GM23338 (cell line): ENCODE data around the gene GRAMD1B. TPM values are rescaled to one million over a fixed set of nuclear protein-coding genes. Genes with fewer than 3 reads are reported as not detected.

ENCODE experiments used
- ATAC-seq: fragments of 200-7000 bp; cut with Tn5 transposase; 3 replicates; pipeline ENCODE4 v1.9.1; 2020
- DNase-seq: peaks from one replicate; pipeline ENCODE4 v3.0.0-alpha.2; 2015; ENCODE audit warnings: low spot score
- H2AFZ ChIP-seq: fragments of 200-600 bp; sonication (generic); 2 replicates; pipeline ENCODE4 v1.8.0; 2016; ENCODE audit warnings: antibody characterized with exemption, mild to moderate bottlenecking, moderate library complexity
- H3F3A ChIP-seq: fragments of 200-600 bp; sonication (generic); replicated peaks from 2 replicates; pipeline ENCODE4 v1.8.0; 2017; ENCODE audit warnings: antibody characterized with exemption, mixed run types, low read depth
- H3K27ac ChIP-seq: fragments of 200-600 bp; sonication (generic); 2 replicates; pipeline ENCODE4 v1.6.1; 2016; ENCODE audit warnings: low read depth
- H3K27me3 ChIP-seq: fragments of 200-600 bp; sonication (generic); 2 replicates; pipeline ENCODE4 v1.8.0; 2016; ENCODE audit warnings: mild to moderate bottlenecking, mixed run types, moderate library complexity; ENCODE audit not compliant: insufficient read depth
- H3K36me3 ChIP-seq: fragments of 200-600 bp; sonication (generic); 2 replicates; pipeline ENCODE4 v1.8.0; 2016; ENCODE audit warnings: mild to moderate bottlenecking; ENCODE audit not compliant: insufficient read depth
- H3K4me1 ChIP-seq: fragments of 200-600 bp; sonication (generic); 2 replicates; pipeline ENCODE4 v1.8.0; 2016; ENCODE audit warnings: mild to moderate bottlenecking, moderate library complexity; ENCODE audit not compliant: insufficient read depth
- H3K4me2 ChIP-seq: fragments of 200-600 bp; sonication (generic); 2 replicates; pipeline ENCODE4 v1.7.1; 2017; ENCODE audit warnings: mixed run types
- H3K4me3 ChIP-seq: fragments of 200-600 bp; sonication (generic); 2 replicates; pipeline ENCODE4 v1.6.1; 2016; ENCODE audit warnings: mixed run types
- H3K79me2 ChIP-seq: fragments of 200-600 bp; sonication (generic); replicated peaks from 2 replicates; pipeline ENCODE4 v1.8.0; 2017; ENCODE audit warnings: mild to moderate bottlenecking; ENCODE audit not compliant: insufficient read depth
- H3K9me2 ChIP-seq: fragments of 200-600 bp; sonication (generic); 2 replicates; pipeline ENCODE4 v1.8.0; 2017; ENCODE audit not compliant: insufficient read depth
- H4K20me1 ChIP-seq: fragments of 200-600 bp; sonication (generic); replicated peaks from 2 replicates; pipeline ENCODE4 v1.8.0; 2017; ENCODE audit warnings: mild to moderate bottlenecking; ENCODE audit not compliant: insufficient read depth
- H3K27ac Mint-ChIP-seq: 2 replicates; pipeline ENCODE4 v1.8.0; 2020; ENCODE audit warnings: inconsistent platforms, mild to moderate bottlenecking, moderate library complexity, mixed read lengths
- H3K27me3 Mint-ChIP-seq: 3 replicates; pipeline ENCODE4 v1.8.0; 2022; ENCODE audit warnings: low read depth, mild to moderate bottlenecking, moderate library complexity, mixed read lengths, inconsistent platforms; ENCODE audit not compliant: insufficient read depth, poor library complexity
- H3K36me3 Mint-ChIP-seq: 3 replicates; pipeline ENCODE4 v1.8.0; 2021; ENCODE audit warnings: low read depth, mild to moderate bottlenecking, inconsistent platforms, moderate library complexity, mixed read lengths
- H3K4me1 Mint-ChIP-seq: 3 replicates; pipeline ENCODE4 v1.8.0; 2020; ENCODE audit warnings: mild to moderate bottlenecking, inconsistent platforms, mixed read lengths
- H3K4me3 Mint-ChIP-seq: 3 replicates; pipeline ENCODE4 v1.8.0; 2021; ENCODE audit warnings: moderate library complexity, mild to moderate bottlenecking, inconsistent platforms, mixed read lengths
- H3K9me3 Mint-ChIP-seq: 3 replicates; pipeline ENCODE4 v1.8.0; 2020; ENCODE audit warnings: moderate library complexity, mild to moderate bottlenecking, inconsistent platforms, mixed read lengths
- CREB1 ChIP-seq: fragments of 250-450 bp; sonication (Bioruptor Pico); IDR thresholded peaks from 2 replicates; pipeline ENCODE4 v1.5.0; 2020; ENCODE audit warnings: low read depth, mild to moderate bottlenecking, moderate library complexity
- CTCF ChIP-seq, 2 experiments: fragments of 200-600 bp in 1 of 2; sonication (generic) in 1 of 2; conservative IDR thresholded peaks; 2 replicates each; pipeline versions ENCODE4 v1.5.1 to v1.6.1; 2016 to 2017; ENCODE audit warnings: antibody characterized with exemption in 2 of 2, low read depth in 2 of 2, mild to moderate bottlenecking in 2 of 2, moderate library complexity in 1 of 2
- ETS1 ChIP-seq: IDR thresholded peaks from 2 replicates; pipeline ENCODE4 v1.6.1; 2016; ENCODE audit warnings: antibody characterized with exemption
- EZH2 ChIP-seq: fragments of 200-600 bp; sonication (generic); IDR thresholded peaks from one replicate; pipeline ENCODE4 v1.8.0; 2017; ENCODE audit warnings: antibody characterized with exemption, mild to moderate bottlenecking, low read depth; ENCODE audit not compliant: unreplicated experiment
- EZH2phosphoT487 ChIP-seq: fragments of 200-600 bp; sonication (generic); IDR thresholded peaks from one replicate; pipeline ENCODE4 v1.8.1; 2018; ENCODE audit warnings: antibody characterized with exemption; ENCODE audit not compliant: unreplicated experiment
- JUNB ChIP-seq: IDR thresholded peaks from one replicate; pipeline ENCODE4 v1.6.1; 2016; ENCODE audit warnings: antibody characterized with exemption; ENCODE audit not compliant: unreplicated experiment
- NANOG ChIP-seq: IDR thresholded peaks from 2 replicates; pipeline ENCODE4 v1.6.1; 2016; ENCODE audit warnings: antibody characterized with exemption, borderline replicate concordance
- POLR2AphosphoS5 ChIP-seq: IDR thresholded peaks from 2 replicates; pipeline ENCODE4 v1.6.1; 2016; ENCODE audit warnings: antibody characterized with exemption, low read depth
- REST ChIP-seq: IDR thresholded peaks from one replicate; pipeline ENCODE4 v1.6.1; 2018; ENCODE audit warnings: antibody characterized with exemption; ENCODE audit not compliant: unreplicated experiment
- STAT1 ChIP-seq: IDR thresholded peaks from one replicate; pipeline ENCODE4 v1.6.1; 2016; ENCODE audit warnings: antibody characterized with exemption; ENCODE audit not compliant: unreplicated experiment
- ZNF114 ChIP-seq: fragments of 250-450 bp; sonication (Bioruptor Pico); IDR thresholded peaks from 2 replicates; pipeline ENCODE4 v1.5.0; 2020; ENCODE audit warnings: mild to moderate bottlenecking, moderate library complexity
- ZNF331 ChIP-seq: fragments of 250-450 bp; sonication (Bioruptor Pico); IDR thresholded peaks from 2 replicates; pipeline ENCODE4 v1.5.0; 2020; ENCODE audit warnings: low read depth, mild to moderate bottlenecking, moderate library complexity
- ZNF462 ChIP-seq: fragments of 250-450 bp; sonication (Bioruptor Pico); IDR thresholded peaks from 2 replicates; pipeline ENCODE4 v1.5.0; 2020; ENCODE audit warnings: mild to moderate bottlenecking, moderate library complexity
- polyA plus RNA-seq: library from polyadenylated mRNA; unstranded; fragments of >200 nt; fragmentation: Nextera tagmentation; extraction: Ambion mirVana; gene quantifications from 2 replicates; pipeline ENCODE4 v1.2.1, GENCODE V29; 2016
- total RNA-seq: library from RNA; depleted of rRNA; stranded (reverse); fragments of >200 nt; shearing (Covaris generic); gene quantifications from 2 replicates; pipeline ENCODE4 v1.2.3, GENCODE V29; 2014

GRAMD1B gene
- total and polyA plus RNA-seq, 2 experiments from 2014 or later: 3.7 to 24.3 TPM

- no peak overlapping the region for H3K27ac Mint-ChIP-seq
- Histone ChIP-seq H3K4me3 (no peak overlapping the region), H3F3A (no peaks in the 10 kb centered on the region; the same call in 1 of the 2 replicates), H3K79me2 (no peaks in the 10 kb centered on the region; the same call in 1 of the 2 replicates), H2AFZ (no peak overlapping the region), H4K20me1 (no peaks in the 10 kb centered on the region), H3K36me3 (no peaks in the 10 kb centered on the region), H3K27me3 (no peaks in the 10 kb centered on the region), H3K9me2 (0 out of 2 replicates have a peak, but pooled peaks cover 2% of the 10 kb centered on the region), H3K4me1 (peaks cover 10% of the 10 kb centered on the region), H3K4me2 (no peak overlapping the region), H3K27ac (no peak overlapping the region)
- ATAC-seq: no peak
- no peak for DNase-seq
- peaks cover 5% of the 10 kb centered on the region; the same call in 1 of the 3 replicates for H3K36me3 Mint-ChIP-seq
- no peak overlapping the region for H3K4me3 Mint-ChIP-seq
- no peak for TF ChIP-seq JUNB
- TF ChIP-seq ZNF114 (CRISPR knock-in tag): no peak
- TF ChIP-seq CTCF (conservative IDR thresholded peaks at IDR 0.05; ENCODE audit: low read depth in 2 of 2): no peak
- TF ChIP-seq CREB1 (CRISPR knock-in tag): no peak
- no peak for TF ChIP-seq NANOG
- TF ChIP-seq ETS1: no peak
- TF ChIP-seq ZNF331 (CRISPR knock-in tag): no peak
- no peak for TF ChIP-seq EZH2phosphoT487
- TF ChIP-seq EZH2: no peak
- TF ChIP-seq POLR2AphosphoS5: no peak
- TF ChIP-seq REST: no peak
- TF ChIP-seq STAT1: no peak
- TF ChIP-seq ZNF462 (CRISPR knock-in tag): no peak
- H3K27me3 Mint-ChIP-seq: peaks cover 11% of the 10 kb centered on the region
- peaks cover 31% of the 10 kb centered on the region for H3K4me1 Mint-ChIP-seq
- H3K9me3 Mint-ChIP-seq: peaks cover 3% of the 10 kb centered on the region; the same call in 1 of the 3 replicates
Measured at GRCh38 chr11:123585206-123585605, 155.1 kb downstream of the GRAMD1B start.
